Left lung (tissue), 10 donors: ENCODE measurements around the gene CYP2C9. TPM values are rescaled to one million over a fixed set of nuclear protein-coding genes. Genes with fewer than 3 reads are reported as not detected.

Experiments used
- ATAC-seq: fragments of 200-7000 bp; cut with Tn5 transposase; one replicate; pipeline ENCODE4 v1.9.1; 2020; ENCODE audit warnings: moderate library complexity
- DNase-seq, 4 donors: peaks; one replicate each; pipeline ENCODE4 v3.0.0-alpha.2; 2013 to 2020
- H3K27ac ChIP-seq, 2 donors: fragments of 200-600 bp; sonication (generic) in 1 of 2; one replicate each; pipeline versions ENCODE4 v1.5.0 to v1.8.0; 2020 to 2021
- H3K27me3 ChIP-seq, 2 donors: fragments of 200-600 bp; sonication (generic) in 1 of 2; one replicate each; pipeline versions ENCODE4 v1.5.0 to v1.8.0; 2020 to 2021
- H3K36me3 ChIP-seq, 2 donors: fragments of 200-600 bp; sonication (generic) in 1 of 2; one replicate each; pipeline versions ENCODE4 v1.5.0 to v1.8.0; 2020 to 2021
- H3K4me1 ChIP-seq, 2 donors: fragments of 200-600 bp; one replicate each; pipeline ENCODE4 v1.8.0; 2021
- H3K4me3 ChIP-seq, 2 donors: fragments of 200-600 bp; sonication (generic) in 1 of 2; one replicate each; pipeline versions ENCODE4 v1.5.0 to v1.8.0; 2020 to 2021; ENCODE audit warnings: mild to moderate bottlenecking in 1 of 2
- H3K9me3 ChIP-seq, 2 donors: fragments of 200-600 bp; sonication (generic) in 1 of 2; one replicate each; pipeline versions ENCODE4 v1.5.0 to v1.8.0; 2020 to 2021
- intact Hi-C, 2 donors: fragments of 100-400 bp; cut with DNase I; formaldehyde crosslinking; loops; one replicate each; pipeline versions ENCODE4 v1.11.2 to v1.14.2; 2022
- polyA plus RNA-seq, 6 donors: library from polyadenylated mRNA; unstranded; fragments of 120-200 nt; gene quantifications; one replicate each; pipeline ENCODE4 v1.2.1, GENCODE V29; 2013; ENCODE audit not compliant: insufficient read length in 6 of 6
- total RNA-seq, 2 donors: library from RNA; stranded (reverse); fragmentation: NEBNext Ultra II Directional; extraction: Animal tissue kit (Norgen Biotek cat#: 25700); gene quantifications; one replicate each; pipeline ENCODE4 v1.2.1, GENCODE V29; 2021
- TF ChIP-seq, protein P1 (sequence below), 2 donors: fragments of 200-600 bp; sonication (generic) in 1 of 2; IDR thresholded peaks; one replicate each; pipeline versions ENCODE4 v1.5.0 to v1.8.0; 2021; ENCODE audit warnings: antibody characterized with exemption in 2 of 2
- donor health status: DM: no; HTN: yes; CAD: no.
- donor health status: DM: no; HTN: no; CAD: no.

Gene CYP2C9
- total and polyA plus RNA-seq, 8 donors, result 0.40 to 1.0 (median 0.68) TPM; not detected in 1

GRCh38 chr10:95039281-95039680, 100.8 kb downstream of the CYP2C9 start:
- no peak for ATAC-seq
- Histone ChIP-seq H3K4me1 (no peaks in the 10 kb centered on the region), H3K36me3 (no peaks in the 10 kb centered on the region), H3K9me3 (no peaks in the 10 kb centered on the region), H3K27ac (no peak overlapping the region), H3K4me3 (no peak overlapping the region), H3K27me3 (no peaks in the 10 kb centered on the region)
- intact Hi-C loops, result no loop called here
- DNase-seq, result no peak
- TF ChIP-seq, protein P1, sequence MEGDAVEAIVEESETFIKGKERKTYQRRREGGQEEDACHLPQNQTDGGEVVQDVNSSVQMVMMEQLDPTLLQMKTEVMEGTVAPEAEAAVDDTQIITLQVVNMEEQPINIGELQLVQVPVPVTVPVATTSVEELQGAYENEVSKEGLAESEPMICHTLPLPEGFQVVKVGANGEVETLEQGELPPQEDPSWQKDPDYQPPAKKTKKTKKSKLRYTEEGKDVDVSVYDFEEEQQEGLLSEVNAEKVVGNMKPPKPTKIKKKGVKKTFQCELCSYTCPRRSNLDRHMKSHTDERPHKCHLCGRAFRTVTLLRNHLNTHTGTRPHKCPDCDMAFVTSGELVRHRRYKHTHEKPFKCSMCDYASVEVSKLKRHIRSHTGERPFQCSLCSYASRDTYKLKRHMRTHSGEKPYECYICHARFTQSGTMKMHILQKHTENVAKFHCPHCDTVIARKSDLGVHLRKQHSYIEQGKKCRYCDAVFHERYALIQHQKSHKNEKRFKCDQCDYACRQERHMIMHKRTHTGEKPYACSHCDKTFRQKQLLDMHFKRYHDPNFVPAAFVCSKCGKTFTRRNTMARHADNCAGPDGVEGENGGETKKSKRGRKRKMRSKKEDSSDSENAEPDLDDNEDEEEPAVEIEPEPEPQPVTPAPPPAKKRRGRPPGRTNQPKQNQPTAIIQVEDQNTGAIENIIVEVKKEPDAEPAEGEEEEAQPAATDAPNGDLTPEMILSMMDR (IDR thresholded peaks at IDR 0.05), result no peak

Other genes with a start within 250 kb of the CYP2C9 start
- under 1 TPM in 1 of 2 donors, not detected in 1; 0.61 TPM for gene CYP2C19, start 176.0 kb upstream of the CYP2C9 start, total RNA-seq
- under 1 TPM in 4 of 6 donors, not detected in 2; 0.11 to 0.17 (median 0.13) TPM for gene CYP2C19, start 176.0 kb upstream of the CYP2C9 start, polyA plus RNA-seq
- gene CYP2C8, start 130.8 kb downstream of the CYP2C9 start, total RNA-seq, result under 1 TPM; 0.39 to 0.79 TPM
- gene CYP2C8, start 130.8 kb downstream of the CYP2C9 start, polyA plus RNA-seq, result 10 to 100 TPM in 1 of 6 donors, 1 to 10 TPM in 5; 5.3 to 12.9 (median 8.4) TPM